Mesenchymal stem cell (in vitro differentiated cells and primary cell): ENCODE measurements around the gene CHDH. TPM values are rescaled to one million over a fixed set of nuclear protein-coding genes. Genes with fewer than 3 reads are reported as not detected.
A peak's percentile ranks its signal among the peaks of the same experiment; 100 is the strongest.

Experiments
- DNase-seq: peaks from one replicate; pipeline ENCODE4 v3.0.0-alpha.2; 2013
- H2AFZ ChIP-seq: one replicate; pipeline ENCODE4 v1.6.1; 2013; ENCODE audit warnings: low read depth, mild to moderate bottlenecking, control low read depth, inconsistent platforms, low read length, moderate library complexity
- H2AK5ac ChIP-seq: 2 replicates; pipeline ENCODE4 v1.6.1; 2013; ENCODE audit warnings: low read length, moderate library complexity, mild to moderate bottlenecking, inconsistent platforms; ENCODE audit not compliant: severe bottlenecking
- H2BK120ac ChIP-seq: one replicate; pipeline ENCODE4 v1.6.1; 2013; ENCODE audit warnings: low read depth, mild to moderate bottlenecking, inconsistent platforms, low read length, moderate library complexity
- H2BK12ac ChIP-seq, 2 experiments: one replicate each; pipeline ENCODE4 v1.6.1; 2013; ENCODE audit warnings: inconsistent platforms in 2 of 2, low read length in 2 of 2, mild to moderate bottlenecking in 2 of 2, moderate library complexity in 2 of 2, control low read depth in 1 of 2
- H2BK15ac ChIP-seq: one replicate; pipeline ENCODE4 v1.6.1; 2013; ENCODE audit warnings: mild to moderate bottlenecking, low read depth, inconsistent platforms; ENCODE audit not compliant: poor library complexity, severe bottlenecking
- H2BK5ac ChIP-seq: 2 replicates; pipeline ENCODE4 v1.6.1; 2013; ENCODE audit warnings: low read depth, mild to moderate bottlenecking, low read length, control low read depth, inconsistent platforms; ENCODE audit not compliant: poor library complexity, severe bottlenecking
- H3K14ac ChIP-seq, 2 experiments: one replicate each; pipeline ENCODE4 v1.6.1; 2013; ENCODE audit warnings: inconsistent platforms in 2 of 2, low read length in 2 of 2, control low read depth in 1 of 2, mild to moderate bottlenecking in 1 of 2, moderate library complexity in 1 of 2
- H3K18ac ChIP-seq, 2 experiments: one replicate each; pipeline ENCODE4 v1.6.1; 2013; ENCODE audit warnings: inconsistent platforms in 2 of 2, low read length in 2 of 2, control low read depth in 1 of 2, low read depth in 1 of 2, mild to moderate bottlenecking in 1 of 2
- H3K23ac ChIP-seq, 2 experiments: one replicate each; pipeline ENCODE4 v1.6.1; 2013; ENCODE audit warnings: inconsistent platforms in 2 of 2, low read length in 2 of 2, mild to moderate bottlenecking in 2 of 2, moderate library complexity in 2 of 2, control low read depth in 1 of 2
- H3K27ac ChIP-seq: 2 replicates; pipeline ENCODE4 v1.5.1; 2013; ENCODE audit warnings: mild to moderate bottlenecking, moderate library complexity, low read length, control low read depth, inconsistent platforms; ENCODE audit not compliant: poor library complexity, severe bottlenecking
- H3K27me3 ChIP-seq, 2 experiments: 2 replicates each; pipeline versions ENCODE4 v1.6.1 to v1.7.0; 2013; ENCODE audit warnings: low read length in 2 of 2, mild to moderate bottlenecking in 2 of 2, moderate library complexity in 2 of 2, control low read depth in 1 of 2, inconsistent platforms in 1 of 2; ENCODE audit not compliant: control insufficient read depth in 1 of 2, insufficient read depth in 1 of 2
- H3K36me3 ChIP-seq, 2 experiments: 2 replicates each; pipeline versions ENCODE4 v1.6.1 to v1.7.0; 2013; ENCODE audit warnings: low read length in 2 of 2, control low read depth in 1 of 2, inconsistent platforms in 1 of 2, low read depth in 1 of 2, mild to moderate bottlenecking in 1 of 2; ENCODE audit not compliant: insufficient read depth in 2 of 2, control insufficient read depth in 1 of 2
- H3K4ac ChIP-seq, 2 experiments: one replicate each; pipeline ENCODE4 v1.6.1; 2013; ENCODE audit warnings: inconsistent platforms in 2 of 2, low read length in 2 of 2, mild to moderate bottlenecking in 2 of 2, moderate library complexity in 2 of 2, control low read depth in 1 of 2, low read depth in 1 of 2
- H3K4me1 ChIP-seq: 2 replicates; pipeline ENCODE4 v1.6.1; 2013; ENCODE audit warnings: low read depth, low read length, control low read depth; ENCODE audit not compliant: control insufficient read depth, insufficient read depth
- H3K4me2 ChIP-seq: 2 replicates; pipeline ENCODE4 v1.6.1; 2013; ENCODE audit warnings: low read length, mild to moderate bottlenecking, inconsistent platforms; ENCODE audit not compliant: poor library complexity, severe bottlenecking
- H3K4me3 ChIP-seq, 2 experiments: 2 replicates each; pipeline versions ENCODE4 v1.5.1 to v1.7.0; 2013; ENCODE audit warnings: low read length in 2 of 2, mild to moderate bottlenecking in 2 of 2, control low read depth in 1 of 2, low read depth in 1 of 2; ENCODE audit not compliant: insufficient read depth in 1 of 2
- H3K79me1 ChIP-seq: replicated peaks from 2 replicates; pipeline ENCODE4 v1.6.1; 2013; ENCODE audit warnings: mild to moderate bottlenecking, control low read depth, low read length, inconsistent platforms; ENCODE audit not compliant: poor library complexity, severe bottlenecking
- H3K9ac ChIP-seq: 2 replicates; pipeline ENCODE4 v1.7.0; 2013; ENCODE audit warnings: mild to moderate bottlenecking, low read length, moderate library complexity
- H3K9me3 ChIP-seq: 2 replicates; pipeline ENCODE4 v1.7.0; 2013; ENCODE audit warnings: mild to moderate bottlenecking, low read length; ENCODE audit not compliant: control insufficient read depth
- H4K8ac ChIP-seq: one replicate; pipeline ENCODE4 v1.6.1; 2013; ENCODE audit warnings: inconsistent platforms, mild to moderate bottlenecking, low read length, moderate library complexity
- H4K91ac ChIP-seq: one replicate; pipeline ENCODE4 v1.6.1; 2013; ENCODE audit warnings: mild to moderate bottlenecking, low read length, inconsistent platforms
- WGBS: methylation state at CpG from one replicate; pipeline ENCODE4 v1.1.7; 2013; ENCODE audit warnings: mixed read lengths; 5-methylcytosine and 5-hydroxymethylcytosine counted together
- small RNA-seq: library from polyadenylated mRNA; stranded (forward); fragments of <200 nt; extraction: miRNeasy Mini kit (QIAGEN cat#:217004); gene quantifications from one replicate; pipeline ENCODE3, GENCODE V24; 2013; ENCODE audit warnings: low read depth

Gene CHDH

GRCh38 chr3:53765753-53766152 lies 80.5 kb downstream of the CHDH start:
- WGBS, result 81% methylated on average over 5 of the region's 5 CpGs
- H3K23ac ChIP-seq, result no peak overlapping the region
- H2BK120ac ChIP-seq, result no peak overlapping the region

GRCh38 chr3:53764026-53764775 lies 82.0 kb downstream of the CHDH start:
- H3K79me1 ChIP-seq, result no peaks in the 10 kb centered on the region
- 85% methylated on average over 13 of the region's 14 CpGs for WGBS
- DNase-seq, result no peak
- peaks cover 33 to 55% of the 10 kb centered on the region in 2 experiments for H3K27me3 ChIP-seq
- no peak overlapping the region for H3K9ac ChIP-seq
- no peak overlapping the region for H3K4me2 ChIP-seq
- no peaks in the 10 kb centered on the region for H3K9me3 ChIP-seq
- H3K4me3 ChIP-seq, result no peak overlapping the region
- H4K8ac ChIP-seq, result no peak overlapping the region
- no peak overlapping the region for H2BK5ac ChIP-seq
- no peaks in the 10 kb centered on the region for H3K4me1 ChIP-seq
- no peak overlapping the region for H2BK120ac ChIP-seq
- H2AK5ac ChIP-seq, result no peak overlapping the region
- no peak overlapping the region for H3K18ac ChIP-seq
- H3K36me3 ChIP-seq, result no peaks in the 10 kb centered on the region
- H2BK12ac ChIP-seq, result no peak overlapping the region
- H2BK15ac ChIP-seq, result no peak overlapping the region
- peak overlapping the region in 1 of 2 experiments; percentile 42 for H3K14ac ChIP-seq
- no peak overlapping the region for H2AFZ ChIP-seq
- H3K4ac ChIP-seq, result no peak overlapping the region
- peak overlapping the region; percentile 71 for H4K91ac ChIP-seq
- no peak overlapping the region for H3K23ac ChIP-seq
- no peak overlapping the region for H3K27ac ChIP-seq

More at GRCh38 chr3:53765753-53766152, 80.5 kb downstream of the CHDH start:
- Histone ChIP-seq H2BK12ac (no peak overlapping the region), H2AK5ac (no peak overlapping the region), H3K4me3 (no peak overlapping the region), H3K9ac (no peak overlapping the region), H3K4me2 (no peak overlapping the region), H3K79me1 (no peaks in the 10 kb centered on the region), H2AFZ (no peak overlapping the region), H4K91ac (no peak overlapping the region), H3K27me3 (peaks cover 42 to 55% of the 10 kb centered on the region in 2 experiments), H3K4me1 (no peaks in the 10 kb centered on the region), H3K18ac (no peak overlapping the region), H2BK5ac (no peak overlapping the region), H3K14ac (peak overlapping the region in 1 of 2 experiments; percentile 38), H4K8ac (no peak overlapping the region), H2BK15ac (no peak overlapping the region), H3K9me3 (no peaks in the 10 kb centered on the region), H3K36me3 (no peaks in the 10 kb centered on the region), H3K27ac (no peak overlapping the region), H3K4ac (no peak overlapping the region)
- no peak for DNase-seq

GRCh38 chr3:53763353-53763752 lies 82.9 kb downstream of the CHDH start:
- Histone ChIP-seq H3K9ac (no peak overlapping the region), H2AFZ (no peak overlapping the region), H3K36me3 (no peaks in the 10 kb centered on the region), H2BK12ac (no peak overlapping the region), H3K4me2 (no peak overlapping the region), H2BK120ac (no peak overlapping the region), H3K27me3 (peaks cover 26 to 55% of the 10 kb centered on the region in 2 experiments), H3K18ac (no peak overlapping the region), H3K23ac (no peak overlapping the region), H3K4me1 (no peaks in the 10 kb centered on the region), H3K14ac (no peak overlapping the region), H4K8ac (no peak overlapping the region), H3K79me1 (no peaks in the 10 kb centered on the region), H2BK5ac (no peak overlapping the region), H2BK15ac (no peak overlapping the region), H3K27ac (no peak overlapping the region), H3K4ac (no peak overlapping the region), H3K9me3 (no peaks in the 10 kb centered on the region), H2AK5ac (no peak overlapping the region), H3K4me3 (no peak overlapping the region), H4K91ac (no peak overlapping the region)
- 82% methylated on average over 7 of the region's 7 CpGs for WGBS
- no peak for DNase-seq

Small RNAs within 50 kb of the gene (small RNA-seq; reads per million reads assigned to genes)
- not detected for gene AC012467.1
